ENCODE data around the gene ACTN4.
A peak's percentile ranks its signal among the peaks of the same experiment; 100 is the strongest.

The ACTN4 gene

DNA sequence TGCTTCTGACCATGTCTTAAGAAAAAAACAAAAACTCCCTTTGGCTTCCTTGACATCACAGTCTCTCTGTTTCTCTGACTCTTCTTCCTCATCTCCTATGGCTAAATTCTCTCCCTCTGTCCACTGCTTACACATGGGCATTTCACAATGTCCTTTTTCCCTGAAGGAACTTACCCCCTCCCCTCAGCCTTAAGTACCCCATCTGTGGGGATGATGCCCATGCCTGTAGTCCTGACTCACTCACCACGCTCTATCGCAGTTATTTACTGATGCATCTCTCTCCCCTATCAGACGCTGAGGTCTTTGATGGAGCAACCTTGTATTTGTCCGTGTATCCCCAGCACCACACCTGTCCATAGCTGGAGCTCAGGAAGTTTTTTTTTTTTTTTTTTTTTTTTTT is 32.4 kb downstream of the ACTN4 start:
- no peak for DNase-seq

- DNase-seq = no peak
Measured at GRCh38 chr19:38682195-38682867, 34.9 kb downstream of the ACTN4 start.

- DNase-seq = no peak
Measured at GRCh38 chr19:38682872-38683392, 35.5 kb downstream of the ACTN4 start.

- peak; percentile 68 for DNase-seq
Measured at GRCh38 chr19:38683393-38684077, 36.1 kb downstream of the ACTN4 start.

DNA sequence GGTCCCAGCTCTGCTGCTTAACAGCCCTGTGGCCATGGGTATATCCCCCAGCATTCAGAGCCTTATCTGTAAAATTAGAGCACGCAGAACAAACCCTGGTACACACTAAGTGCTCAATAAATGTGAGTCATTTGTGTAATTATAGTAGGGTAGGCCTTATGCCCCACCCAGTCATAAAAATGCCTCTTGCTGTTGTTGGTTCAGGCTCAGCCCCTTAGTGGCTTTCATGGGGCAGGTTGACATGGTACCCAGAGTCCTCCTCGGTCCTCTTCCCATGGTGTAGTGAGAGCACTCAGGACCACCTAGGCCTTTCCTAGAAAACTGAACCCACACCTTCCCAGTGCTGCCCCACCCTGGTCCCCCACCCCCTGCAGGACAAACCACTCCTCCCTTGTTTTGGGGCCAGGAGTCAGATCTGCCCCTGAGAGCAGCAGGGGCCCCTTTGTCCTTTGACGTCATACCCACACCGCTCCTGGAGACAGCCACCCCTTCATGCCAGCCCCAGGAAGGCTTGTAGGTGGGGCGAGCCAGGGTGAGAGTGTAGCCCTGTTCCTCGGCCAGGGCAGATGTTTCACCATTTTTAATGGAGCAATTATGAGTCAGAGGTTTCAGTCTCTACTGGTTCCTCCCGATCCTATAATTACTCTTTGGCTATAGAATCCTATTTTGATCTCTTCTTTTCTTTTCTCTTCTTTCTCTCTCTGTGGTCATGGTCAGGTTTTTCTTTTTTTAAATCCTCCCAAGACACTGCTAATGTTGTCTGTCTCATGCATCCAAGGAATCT is 36.8 kb downstream of the ACTN4 start:
- peak; percentile 57 for DNase-seq

GRCh38 chr19:38684862-38685665 is 37.6 kb downstream of the ACTN4 start:
- DNase-seq = no peak

DNA sequence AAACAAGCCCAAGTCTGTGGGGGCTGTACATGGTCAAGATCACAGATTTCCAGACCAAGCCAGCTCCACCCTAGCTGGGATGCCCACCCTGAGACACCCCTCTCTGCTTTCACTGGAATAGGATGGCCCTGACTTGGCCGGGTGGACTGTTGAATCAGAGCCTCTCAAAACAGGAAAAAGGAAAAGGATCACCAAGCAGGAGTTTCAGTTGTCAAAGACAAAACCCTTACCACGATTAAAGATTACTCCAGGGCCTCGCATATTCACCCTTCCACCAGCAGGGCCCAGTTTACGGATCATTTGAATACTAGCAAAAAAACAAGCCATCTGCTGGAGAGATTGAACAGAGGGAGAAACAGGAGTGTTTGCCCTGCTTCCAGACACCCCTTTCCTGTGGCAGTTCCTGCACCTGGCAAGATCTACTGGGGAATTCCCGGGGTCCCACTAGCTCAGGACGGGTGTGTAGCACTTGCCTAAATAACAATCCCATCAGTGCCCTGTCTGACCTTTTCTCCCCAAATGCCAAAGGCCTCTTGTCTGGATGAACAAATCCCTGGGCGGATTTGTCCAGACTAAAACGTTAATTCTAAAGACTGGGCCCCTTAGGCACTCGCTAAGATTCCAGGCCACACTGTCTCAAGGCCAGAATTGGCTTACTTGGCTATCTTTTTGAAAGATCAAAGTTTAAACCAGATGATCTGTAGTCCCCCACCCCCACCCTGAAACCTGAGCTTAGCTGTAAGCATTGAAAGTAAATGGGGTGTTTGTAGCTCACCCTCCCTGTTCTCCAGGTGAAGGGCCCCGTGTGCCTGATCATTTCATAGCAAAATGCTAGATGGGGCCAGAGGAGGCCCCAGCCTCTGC is 38.4 kb downstream of the ACTN4 start:
- peak; percentile 38 for DNase-seq

- DNase-seq = peak; percentile 67
Measured at GRCh38 chr19:38686530-38686888, 39.1 kb downstream of the ACTN4 start.

DNA sequence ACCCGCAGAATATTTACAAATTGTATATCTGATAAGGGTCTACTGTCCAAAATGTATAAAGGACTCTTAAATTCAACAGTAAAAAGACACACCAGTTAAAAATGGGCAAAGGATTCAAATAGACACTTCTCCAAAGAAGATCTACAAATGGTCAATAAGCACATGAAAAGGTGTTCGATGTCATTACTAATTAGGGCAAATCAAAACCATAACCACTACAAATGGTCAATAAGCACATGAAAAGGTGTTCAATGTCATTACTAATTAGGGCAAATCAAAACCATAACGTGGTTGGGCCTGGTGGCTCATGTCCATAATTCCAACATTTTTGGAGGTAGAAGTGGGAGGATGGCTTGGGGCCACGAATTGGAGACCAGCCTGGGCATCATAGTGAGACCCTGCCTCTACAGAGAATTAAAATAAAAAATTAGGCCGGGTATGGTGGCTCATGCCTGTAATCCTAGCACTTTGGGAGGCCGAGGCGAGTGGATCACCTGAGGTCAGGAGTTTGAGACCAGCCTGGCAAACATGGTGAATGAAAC is 40.5 kb downstream of the ACTN4 start:
- DNase-seq = no peak

- no peak for DNase-seq
Measured at GRCh38 chr19:38690146-38690545, 42.7 kb downstream of the ACTN4 start.

GRCh38 chr19:38690832-38691231 is 43.4 kb downstream of the ACTN4 start:
- no peak for DNase-seq

GRCh38 chr19:38691938-38692457 is 44.5 kb downstream of the ACTN4 start:
- DNase-seq = no peak

- no peak for DNase-seq
Measured at GRCh38 chr19:38692458-38693379, 45.3 kb downstream of the ACTN4 start.

GRCh38 chr19:38693380-38694223 is 46.2 kb downstream of the ACTN4 start:
- peak; percentile 75 for DNase-seq

DNA sequence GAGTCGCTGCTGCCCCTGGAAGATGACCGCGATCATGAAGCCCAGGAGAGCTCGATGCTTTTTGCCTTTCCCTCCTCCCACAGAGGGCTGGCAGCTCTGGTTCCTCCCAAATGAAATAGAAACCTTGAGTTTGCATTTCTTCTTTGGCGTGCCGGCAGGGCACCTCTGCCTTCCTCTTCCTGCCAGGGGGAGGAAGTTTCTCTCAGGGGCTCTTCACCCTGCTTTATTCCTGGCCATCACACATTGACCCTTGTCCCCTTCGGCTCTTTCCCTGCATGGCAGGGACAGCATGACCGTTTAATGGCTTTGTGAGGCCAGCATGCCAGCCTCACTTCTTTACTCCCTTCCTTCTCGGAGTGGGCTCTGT is 47.9 kb downstream of the ACTN4 start:
- DNase-seq = no peak

- no peak for DNase-seq
Measured at GRCh38 chr19:38695832-38696728, 48.6 kb downstream of the ACTN4 start.

GRCh38 chr19:38696729-38697055 is 49.2 kb downstream of the ACTN4 start:
- no peak for DNase-seq

- DNase-seq = no peak
Measured at GRCh38 chr19:38697197-38697596, 49.7 kb downstream of the ACTN4 start.
